ENCODE results near the gene SMIM12.

SMIM12 gene

DNA sequence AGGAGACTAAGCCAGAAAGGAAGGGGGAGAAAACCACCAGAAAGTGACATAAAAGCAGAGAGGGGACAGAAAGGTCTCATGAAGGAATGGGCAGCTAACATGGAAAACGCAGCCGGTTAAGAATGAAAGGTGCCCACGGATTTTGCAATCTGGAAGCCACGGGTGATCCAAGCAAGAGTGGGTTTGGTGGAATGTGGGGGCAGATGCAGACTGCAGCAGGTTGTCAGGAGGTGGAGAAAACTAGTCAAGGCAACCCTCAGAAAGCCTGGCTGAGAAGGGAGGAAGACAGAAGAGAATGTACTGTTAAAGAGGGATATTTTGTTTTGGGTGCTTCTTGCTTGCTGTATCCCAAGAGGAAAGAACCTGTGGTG is 12.6 kb upstream of the SMIM12 start:
- no peak for DNase-seq (ENCODE audit: low read depth)

DNA sequence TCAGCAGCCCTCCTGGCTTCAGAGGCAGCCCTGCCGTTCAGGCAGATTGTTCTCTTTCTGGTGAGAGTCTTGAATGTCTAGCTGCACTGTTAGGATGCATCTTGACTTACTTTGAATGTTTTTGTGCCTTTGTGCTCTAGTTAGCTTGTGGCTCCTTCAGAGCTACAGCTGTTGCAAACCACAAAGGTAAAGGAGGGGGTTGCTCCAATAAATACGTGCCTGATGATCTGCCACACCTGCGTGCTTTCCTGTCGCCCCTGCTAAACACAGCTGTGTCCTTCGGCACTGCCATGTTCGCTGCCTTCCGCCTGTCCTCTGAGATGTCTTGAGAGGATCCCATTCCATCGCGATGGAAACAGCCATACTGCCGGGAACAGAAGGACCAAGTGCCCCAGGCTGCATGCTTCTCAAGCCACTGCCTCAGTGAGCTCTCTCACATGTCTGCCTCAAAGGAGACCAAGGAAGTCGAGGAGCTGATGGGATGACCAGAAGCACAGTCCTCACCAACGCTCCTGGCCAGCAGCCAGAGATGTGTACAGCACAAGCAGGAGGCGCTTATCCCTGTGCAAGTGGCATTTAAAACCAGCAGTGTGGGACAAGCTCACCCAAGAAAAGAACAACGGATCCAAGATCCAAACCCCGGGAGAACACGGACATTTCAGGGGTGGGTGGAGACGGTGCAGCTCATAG is 12.0 kb upstream of the SMIM12 start:
- DNase-seq (ENCODE audit: low read depth), result no peak

DNA sequence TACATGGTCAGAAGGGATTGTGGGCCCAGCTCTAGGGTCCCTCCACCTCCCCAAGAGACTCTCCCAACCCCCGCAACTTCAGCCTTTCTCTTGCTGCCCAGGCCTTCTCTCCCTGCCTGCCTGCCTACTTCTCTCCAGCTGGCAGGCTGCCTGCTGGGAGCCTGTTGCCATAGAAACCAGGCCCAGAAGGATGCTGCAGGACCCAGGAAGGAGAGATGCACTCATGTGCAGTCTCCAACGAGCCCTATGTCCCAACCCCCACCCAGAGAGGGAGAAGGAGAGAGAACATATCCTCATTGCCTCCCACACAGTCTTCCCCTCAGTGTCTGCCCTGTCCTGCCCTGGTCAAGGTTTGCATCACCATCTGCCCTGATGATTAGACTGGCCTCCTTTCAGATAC is 10.8 kb upstream of the SMIM12 start:
- no peak for DNase-seq (ENCODE audit: low read depth)

DNA sequence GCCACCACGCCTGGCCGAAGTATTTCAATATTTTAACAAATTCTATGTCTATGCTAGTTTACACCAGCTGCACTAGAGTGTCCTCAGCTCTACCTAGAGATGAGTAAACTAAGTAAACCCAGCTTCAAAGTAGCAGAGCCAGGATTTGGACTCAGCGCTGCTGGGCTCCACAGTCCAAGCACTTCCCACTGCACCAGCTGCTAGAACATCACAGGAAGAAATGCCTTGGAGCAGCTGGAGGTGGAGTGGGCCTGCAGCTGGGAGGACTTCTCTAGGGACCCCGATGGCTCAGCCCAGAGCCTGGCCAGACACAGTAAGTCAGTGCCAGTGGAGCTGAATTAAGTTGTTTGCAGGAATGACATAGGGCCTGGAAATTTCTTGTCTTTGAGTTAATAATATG is 10.2 kb upstream of the SMIM12 start:
- DNase-seq (ENCODE audit: low read depth), result no peak

DNA sequence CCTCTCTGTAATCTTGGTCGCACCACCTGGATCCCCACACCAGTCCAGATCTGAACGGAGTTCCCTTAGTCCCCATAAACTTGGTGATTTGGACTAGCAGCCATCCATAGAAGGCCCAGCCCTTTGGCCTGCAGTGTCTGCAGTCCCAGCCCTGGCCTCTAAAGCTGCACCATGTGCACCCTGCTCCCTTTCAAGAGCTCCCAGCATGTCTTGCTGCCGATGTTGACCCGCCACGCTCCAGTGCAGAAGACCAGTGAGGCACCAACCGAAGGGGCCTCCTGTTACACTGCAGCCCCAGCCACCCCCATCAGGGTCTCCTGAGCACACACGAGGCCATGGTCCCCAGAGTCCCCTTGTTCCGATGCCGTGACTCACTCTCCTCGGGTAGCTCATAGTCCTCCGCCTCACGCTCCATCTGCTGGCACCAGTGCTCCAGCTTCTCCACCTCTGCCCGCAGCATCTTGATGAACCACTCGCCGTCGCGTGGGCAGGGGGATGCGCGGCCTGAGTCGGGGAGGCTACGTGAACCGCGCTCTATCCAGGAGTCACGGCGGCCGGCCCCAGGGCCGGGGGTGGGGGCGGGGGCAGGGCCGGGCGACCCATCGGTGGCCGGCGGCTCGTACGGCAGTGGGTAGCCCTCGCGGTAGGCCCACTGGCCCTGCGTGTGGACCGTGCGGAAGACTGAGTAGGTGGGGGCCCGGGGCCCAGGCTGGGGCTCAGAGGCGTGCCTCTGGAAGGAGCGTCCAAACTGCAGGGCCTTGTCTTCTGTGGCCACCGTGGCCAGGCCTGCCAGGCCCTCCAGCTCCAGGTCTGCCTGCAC is 8.9 kb upstream of the SMIM12 start:
- DNase-seq (ENCODE audit: low read depth), result no peak

DNA sequence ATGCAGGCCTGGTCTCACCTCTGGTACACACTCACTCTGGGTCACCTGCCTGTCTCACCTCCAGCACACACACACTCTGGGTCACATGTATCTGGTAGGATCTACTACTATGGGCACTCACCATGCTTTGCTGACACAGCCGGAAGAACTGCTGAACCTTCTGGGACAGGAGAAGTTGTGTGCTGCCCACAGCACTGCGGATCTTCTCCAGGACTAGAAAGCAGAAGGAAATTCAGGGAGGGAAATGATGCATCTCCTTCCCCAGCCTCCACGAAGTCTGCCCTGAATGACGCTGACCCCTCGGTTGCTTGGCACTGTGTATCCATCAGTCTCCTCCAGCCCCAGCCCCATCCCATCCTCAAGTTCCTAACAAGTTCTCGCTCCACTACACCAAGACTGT is 7.9 kb upstream of the SMIM12 start:
- DNase-seq (ENCODE audit: low read depth), result no peak

DNA sequence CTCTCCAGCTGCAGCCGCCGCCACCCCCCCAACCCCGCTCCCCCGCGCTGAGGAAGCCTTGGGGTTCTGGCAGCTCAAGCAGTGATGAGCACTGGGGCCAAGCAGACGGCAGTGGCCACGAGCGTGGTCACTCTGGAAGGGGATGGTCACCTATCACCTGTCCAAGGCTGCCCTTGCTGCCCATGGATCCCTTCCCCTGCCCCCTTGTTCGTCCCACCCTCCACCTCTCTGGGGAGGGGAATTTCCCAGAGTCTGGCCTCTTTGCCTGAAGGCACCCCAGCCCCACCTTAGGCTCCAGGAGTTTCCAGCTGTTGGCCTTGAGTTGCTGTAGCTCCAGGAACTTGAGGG is 7.2 kb upstream of the SMIM12 start:
- DNase-seq (ENCODE audit: low read depth), result no peak

DNA sequence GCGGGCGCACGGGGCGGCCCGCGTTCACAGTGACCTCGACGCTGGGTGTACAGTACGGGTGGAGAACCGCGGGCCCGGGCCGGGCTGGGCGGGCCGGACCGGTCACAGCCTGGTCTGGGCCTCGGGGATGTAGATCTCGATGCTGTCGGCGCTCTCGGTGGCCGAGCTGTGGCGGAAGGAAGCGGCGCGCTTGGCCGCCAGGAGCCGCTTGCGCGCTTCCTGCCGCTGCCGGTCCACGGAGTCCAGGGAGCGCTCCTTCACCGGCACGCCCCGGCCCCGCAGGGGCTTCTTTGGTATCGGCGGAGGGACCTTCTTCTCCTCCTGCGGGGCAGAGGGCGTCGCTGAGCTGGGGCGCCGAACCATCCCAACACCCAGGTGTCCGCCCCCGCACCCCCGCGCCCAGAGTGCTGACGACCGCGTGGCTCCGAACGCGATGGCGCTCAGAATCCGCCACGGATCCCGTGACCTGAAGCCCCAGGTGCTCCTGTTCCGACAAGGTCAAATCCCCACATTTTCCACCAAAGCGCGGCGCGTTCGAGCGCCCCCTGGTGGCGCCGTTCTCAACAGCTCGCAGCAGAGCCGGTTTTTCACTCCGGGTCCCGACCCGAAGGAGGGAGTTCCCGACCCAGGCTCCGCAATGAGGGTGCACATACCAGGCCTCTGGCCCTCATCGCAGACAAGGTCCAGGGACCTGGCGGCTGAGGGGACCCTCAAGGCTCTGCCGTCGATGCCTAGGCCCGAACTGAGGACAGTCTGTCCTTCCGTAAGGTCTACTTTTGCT is 6.6 kb upstream of the SMIM12 start:
- DNase-seq (ENCODE audit: low read depth), result peak; percentile 78

DNA sequence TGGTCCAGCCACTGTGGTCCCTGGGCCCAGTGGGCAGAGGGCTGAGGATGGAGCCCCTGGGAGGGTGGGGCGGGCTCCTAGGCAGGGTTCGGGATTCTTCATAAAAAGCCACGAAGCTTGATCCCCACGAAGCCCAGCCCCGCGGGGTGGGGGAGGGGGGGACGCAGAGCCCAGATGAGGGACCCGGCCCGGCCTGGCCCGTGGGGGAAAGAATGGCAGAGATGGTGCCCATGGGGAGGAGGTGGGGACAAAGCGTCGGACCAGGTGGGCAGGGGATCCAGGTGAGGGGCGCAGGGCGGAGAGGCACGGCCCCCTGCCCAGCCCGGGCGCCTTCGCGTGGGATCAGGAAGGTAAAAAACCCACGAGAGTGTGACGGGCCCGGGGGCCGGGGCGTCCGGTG is 6.0 kb upstream of the SMIM12 start:
- no peak for DNase-seq (ENCODE audit: low read depth)

DNA sequence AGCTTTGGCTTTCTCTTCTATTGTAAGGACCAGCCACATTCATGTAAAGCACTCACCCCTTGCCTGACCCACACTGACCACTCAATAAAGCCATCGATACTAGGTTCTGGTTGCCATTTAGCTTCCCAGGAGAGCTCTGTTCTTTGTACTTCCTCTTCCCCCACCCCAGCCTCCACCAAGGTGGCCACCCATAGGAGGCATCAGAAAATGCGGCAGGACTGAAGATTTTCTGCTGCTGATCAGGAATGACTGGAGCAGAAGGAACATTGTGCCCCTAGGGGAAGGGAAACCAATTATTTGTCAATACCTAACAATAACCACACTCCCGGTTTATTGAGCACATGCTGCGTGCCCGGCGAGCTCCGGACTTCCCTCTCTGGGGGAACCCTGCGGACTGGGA is 5.2 kb upstream of the SMIM12 start:
- no peak for DNase-seq (ENCODE audit: low read depth)

DNA sequence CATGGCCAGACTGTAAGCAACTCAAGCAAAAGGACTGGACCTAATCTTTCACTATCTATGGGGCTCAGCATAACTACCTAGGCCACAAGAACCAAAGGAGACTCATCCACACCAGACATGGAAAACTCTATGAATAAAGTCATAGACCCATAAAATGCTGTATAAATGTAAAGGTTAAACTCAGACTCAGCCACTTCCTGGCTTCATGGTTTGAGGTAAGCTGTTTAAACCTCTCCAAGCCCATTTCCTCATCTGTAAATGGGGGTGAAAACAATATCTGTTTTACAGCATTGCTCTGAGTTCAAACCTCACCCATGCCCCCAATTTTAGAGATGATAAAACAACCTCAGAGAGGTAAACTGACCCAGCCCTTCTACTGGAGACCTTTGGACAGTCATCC is 4.0 kb upstream of the SMIM12 start:
- no peak for DNase-seq (ENCODE audit: low read depth)

DNA sequence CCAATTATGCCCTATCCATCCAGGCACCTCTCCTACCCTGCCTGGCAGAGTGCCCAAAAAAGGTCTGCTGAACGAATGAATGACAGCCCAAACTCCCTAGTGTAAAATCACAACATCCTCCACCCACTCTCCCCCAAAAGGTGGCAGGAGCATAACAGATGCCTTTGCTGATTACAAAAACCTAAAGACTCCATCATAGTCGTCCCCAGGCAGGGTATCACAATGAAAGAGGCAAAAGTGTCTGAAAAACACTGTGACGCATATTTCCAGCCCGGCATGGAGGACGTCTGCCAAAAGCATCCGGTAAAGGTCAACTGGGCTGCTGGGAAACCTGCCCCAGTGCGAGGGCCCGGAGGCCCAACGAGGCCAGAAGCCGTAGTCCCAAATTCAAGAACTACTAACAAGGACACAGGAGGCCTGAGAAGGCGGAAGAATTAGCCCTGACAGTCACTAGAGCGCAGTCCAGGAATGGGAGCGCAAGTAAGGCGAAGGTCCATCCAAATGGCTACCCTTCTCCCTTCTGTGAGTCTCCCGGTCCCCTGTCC is 576 bp downstream of the SMIM12 start:
- no peak for DNase-seq (ENCODE audit: low read depth)

DNA sequence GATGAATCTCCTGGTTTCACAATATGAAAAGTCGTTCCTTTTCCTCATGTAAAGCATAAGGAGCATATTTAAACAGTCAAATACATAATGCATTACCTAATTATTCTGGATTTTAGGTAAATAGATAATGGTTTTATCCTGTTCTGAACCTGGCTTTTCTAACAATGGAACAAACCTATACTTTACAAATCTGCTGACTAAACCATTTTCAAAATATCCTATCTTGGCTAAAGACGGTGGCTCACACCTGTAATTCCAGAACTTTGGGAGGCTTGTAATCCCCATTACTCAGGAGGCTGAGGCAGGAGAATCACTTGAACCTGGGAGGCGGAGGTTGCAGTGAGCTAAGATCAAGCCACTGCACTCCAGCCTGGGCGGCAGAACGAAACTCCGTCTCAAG is 2.9 kb downstream of the SMIM12 start:
- DNase-seq (ENCODE audit: low read depth), result no peak

DNA sequence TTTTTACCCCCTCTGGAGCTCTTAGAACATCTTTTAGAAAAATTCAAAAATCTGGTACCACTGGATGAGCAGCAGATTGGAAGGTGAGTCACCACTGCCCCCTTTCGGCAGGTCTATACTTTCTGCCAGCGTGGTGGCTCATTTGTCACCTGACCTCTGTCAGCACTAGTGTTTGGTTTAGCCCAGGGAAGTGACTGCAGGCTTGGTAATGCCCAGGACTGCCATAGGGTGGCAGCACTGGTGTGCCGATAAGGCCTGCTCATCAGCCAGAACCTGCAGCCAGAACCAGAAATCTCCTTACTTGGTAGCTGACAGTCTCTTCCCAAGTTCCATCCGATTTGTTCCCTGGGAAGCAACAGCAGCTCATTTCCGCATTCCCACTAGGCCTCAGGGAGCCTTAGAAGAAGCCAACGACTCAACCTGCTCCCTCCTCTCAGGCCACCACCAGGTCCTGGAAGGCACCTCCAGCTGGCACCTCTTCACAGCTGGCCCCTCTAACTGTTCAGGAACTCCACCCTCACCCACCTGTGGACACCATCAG is 6.8 kb downstream of the SMIM12 start:
- DNase-seq (ENCODE audit: low read depth), result peak; percentile 74

DNA sequence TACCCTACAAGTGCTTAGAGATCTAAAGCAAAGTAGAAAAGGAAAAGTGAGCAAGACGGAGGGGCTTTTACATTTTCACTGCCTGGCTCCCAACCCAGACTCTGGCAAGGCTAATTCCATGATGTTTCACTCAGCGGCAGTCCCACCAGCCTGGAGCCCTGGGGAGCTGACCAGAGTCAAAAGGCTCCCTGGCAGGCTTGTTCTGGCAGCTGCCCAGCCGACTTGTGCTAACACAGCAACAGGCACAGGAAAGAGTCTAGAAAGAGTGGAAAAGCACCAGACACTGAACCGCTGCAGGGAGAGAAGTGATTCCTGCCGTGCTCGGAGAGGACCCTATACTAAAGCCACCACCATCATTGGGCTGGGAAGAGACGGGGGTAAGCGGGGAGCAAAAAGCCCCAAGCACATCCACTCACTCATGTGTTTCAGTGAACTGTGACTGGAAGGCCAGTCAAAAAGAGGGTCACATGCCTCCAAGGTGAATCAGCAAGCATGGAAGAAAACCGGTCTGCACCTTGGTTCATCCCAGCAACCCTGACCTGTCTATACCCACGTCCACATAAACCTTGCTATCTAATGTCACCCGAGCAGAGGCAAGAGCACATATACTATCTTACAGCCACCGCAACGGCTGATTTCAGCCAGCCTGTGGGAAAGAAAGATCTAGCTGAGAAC is 8.0 kb downstream of the SMIM12 start:
- DNase-seq (ENCODE audit: low read depth), result no peak

DNA sequence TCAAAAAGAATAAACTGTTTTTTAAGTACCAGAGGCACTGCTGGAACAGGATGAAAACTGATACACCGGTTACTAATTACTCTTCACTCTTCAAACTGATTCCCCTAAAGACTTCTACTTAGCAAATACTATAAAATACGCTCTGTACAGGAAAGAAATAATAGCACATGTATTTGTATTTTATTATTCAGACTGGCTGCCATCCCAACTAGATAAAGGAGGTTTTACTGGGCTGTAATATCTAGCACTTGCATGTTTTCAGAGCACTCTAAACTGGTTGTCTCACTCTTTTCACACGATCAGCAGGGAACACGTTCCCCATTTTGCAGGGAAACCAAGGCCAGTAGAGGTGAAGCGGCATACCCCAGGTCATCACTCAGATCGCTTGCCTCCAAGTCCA is 9.2 kb downstream of the SMIM12 start:
- no peak for DNase-seq (ENCODE audit: low read depth)

DNA sequence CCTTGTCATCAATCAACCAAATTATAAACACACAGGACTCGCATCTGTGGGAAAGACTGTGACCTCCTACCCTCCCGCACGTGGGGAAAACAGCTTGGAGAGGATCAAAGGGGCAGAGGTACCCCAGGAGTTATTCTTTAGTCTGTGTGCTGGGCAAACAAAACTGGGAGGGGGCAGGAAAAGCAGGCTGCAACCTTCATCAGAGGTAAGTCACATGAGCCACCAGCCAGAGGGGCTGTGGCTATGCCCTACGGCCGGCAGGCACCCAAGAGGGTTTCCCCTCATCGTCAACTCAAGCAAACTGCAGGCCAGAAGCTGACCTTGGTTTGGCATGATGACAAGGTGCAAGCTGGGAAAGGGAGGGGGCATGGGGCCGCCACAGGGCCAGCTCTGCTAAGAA is 12.5 kb downstream of the SMIM12 start:
- DNase-seq (ENCODE audit: low read depth), result no peak

DNA sequence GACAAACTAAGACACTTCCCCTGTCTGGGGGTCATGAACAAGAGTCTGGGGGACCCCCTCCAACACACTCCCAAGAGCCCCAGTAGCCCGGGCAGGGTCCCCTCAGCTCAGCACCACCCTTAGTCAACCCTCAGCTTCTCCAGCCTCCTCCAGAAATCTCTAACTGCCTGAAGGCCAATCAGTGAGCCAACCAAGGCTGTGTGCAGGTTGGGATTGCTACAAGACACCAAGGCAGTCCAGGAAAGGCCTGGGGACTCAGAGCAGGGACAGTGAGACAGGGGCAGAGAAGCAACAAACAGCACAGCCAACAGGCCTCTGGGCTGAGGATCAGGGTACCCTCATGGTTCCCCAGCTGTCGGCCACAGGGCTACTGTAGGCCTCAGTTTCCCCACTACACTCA is 13.3 kb downstream of the SMIM12 start:
- DNase-seq (ENCODE audit: low read depth), result no peak

DNA sequence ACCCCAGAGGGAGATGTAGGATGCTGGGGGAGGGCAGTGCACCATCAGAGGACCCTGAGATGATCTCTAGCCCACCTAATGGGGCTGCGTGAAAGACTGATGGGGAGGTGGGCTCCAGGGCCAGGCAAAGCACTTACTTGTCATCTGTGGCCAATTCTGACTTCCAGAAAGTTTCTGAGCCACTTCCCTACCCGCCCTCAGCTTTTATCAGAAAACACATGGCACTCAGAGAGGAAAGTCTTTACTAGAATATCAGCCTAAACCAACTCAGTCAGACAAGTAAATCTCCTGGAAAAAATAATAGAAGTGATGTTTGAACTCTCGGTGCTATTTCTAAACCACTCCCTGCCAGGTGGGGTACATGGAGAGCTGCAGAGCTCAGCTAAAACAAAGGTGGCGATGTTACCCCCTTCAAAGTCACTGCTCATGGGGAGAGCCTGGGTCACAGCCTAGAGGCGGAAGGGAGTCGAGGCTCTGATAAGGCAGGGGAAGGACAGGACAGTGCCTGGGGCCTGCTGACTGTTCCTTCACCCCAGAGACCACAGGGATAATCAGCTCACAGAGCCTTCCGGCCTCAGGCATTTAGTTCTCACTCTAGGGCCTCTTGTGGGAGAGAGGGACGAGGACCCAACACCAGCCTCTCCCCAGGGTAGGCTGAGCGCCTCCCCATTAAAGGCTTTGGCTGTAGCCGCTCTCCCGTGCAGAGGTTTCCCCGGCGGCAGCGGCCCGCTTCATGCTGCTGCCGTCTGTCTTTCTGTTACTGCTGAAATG is 14.2 kb downstream of the SMIM12 start:
- DNase-seq (ENCODE audit: low read depth), result no peak

DNA sequence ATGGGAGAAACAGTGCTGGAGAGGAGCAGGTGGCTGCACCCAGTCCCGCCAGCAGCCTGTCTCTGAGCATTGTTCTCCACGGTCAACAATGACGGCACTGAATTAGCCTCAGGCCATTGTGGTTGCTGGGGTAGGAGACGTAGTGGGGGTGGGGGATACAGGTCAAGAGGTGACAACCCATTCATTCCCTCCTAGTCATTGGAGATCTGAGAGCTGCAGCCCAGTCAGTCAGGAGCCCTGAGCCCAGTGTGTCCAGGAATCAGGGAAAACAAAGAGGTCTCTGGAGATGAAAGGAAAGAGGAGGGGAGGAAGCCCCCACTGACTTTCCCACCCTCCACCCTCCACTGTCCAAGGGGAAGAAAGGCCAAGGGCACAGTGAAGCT is 15.3 kb downstream of the SMIM12 start:
- DNase-seq (ENCODE audit: low read depth), result no peak
